ENCODE data around the gene CATSPER2.
"Not testable (repeated sequence)": the region's sequence is repeated elsewhere in the genome, so short reads cannot be mapped to it uniquely, and the experiment has no call there.

Gene CATSPER2

DNA sequence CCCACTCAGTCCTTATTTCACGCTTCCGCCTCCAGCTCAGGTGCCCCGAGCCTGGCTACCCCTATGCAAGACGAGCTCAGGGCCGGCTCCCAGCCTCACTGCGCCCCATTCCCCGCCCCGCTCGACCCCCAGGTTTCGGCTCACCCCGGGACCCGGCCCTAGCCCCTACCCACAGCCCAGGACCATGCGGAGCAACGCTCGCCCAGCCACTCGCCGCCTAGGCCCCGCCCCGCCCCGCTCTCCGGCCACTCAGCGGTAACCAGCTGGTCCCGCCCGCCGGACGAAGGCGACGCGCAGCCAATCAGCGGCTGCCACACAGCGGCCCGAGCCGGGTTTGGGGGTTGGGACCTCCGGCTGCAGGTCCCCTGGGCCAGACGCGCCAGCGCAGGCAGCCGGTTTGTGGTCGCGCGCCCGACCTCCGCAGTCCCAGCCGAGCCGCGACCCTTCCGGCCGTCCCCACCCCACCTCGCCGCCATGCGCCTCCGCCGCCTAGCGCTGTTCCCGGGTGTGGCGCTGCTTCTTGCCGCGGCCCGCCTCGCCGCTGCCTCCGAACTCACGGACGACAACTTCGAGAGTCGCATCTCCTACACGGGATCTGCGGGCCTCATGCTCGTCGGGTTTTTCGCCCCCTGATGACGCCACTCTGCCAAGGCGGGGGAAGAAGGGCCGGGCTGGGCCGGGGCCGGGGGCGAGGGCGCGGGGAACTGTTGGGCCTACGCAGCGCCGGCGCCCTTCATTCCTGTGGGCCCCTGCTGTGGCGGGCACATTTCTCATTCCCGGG, at the start of gene CATSPER2:
CATSPER2 (minus strand) TSS at position 196 of the 781 bp plus-strand sequence. CDS start 783 bp downstream, outside the sequence.
- DNase-seq = no peak

DNA sequence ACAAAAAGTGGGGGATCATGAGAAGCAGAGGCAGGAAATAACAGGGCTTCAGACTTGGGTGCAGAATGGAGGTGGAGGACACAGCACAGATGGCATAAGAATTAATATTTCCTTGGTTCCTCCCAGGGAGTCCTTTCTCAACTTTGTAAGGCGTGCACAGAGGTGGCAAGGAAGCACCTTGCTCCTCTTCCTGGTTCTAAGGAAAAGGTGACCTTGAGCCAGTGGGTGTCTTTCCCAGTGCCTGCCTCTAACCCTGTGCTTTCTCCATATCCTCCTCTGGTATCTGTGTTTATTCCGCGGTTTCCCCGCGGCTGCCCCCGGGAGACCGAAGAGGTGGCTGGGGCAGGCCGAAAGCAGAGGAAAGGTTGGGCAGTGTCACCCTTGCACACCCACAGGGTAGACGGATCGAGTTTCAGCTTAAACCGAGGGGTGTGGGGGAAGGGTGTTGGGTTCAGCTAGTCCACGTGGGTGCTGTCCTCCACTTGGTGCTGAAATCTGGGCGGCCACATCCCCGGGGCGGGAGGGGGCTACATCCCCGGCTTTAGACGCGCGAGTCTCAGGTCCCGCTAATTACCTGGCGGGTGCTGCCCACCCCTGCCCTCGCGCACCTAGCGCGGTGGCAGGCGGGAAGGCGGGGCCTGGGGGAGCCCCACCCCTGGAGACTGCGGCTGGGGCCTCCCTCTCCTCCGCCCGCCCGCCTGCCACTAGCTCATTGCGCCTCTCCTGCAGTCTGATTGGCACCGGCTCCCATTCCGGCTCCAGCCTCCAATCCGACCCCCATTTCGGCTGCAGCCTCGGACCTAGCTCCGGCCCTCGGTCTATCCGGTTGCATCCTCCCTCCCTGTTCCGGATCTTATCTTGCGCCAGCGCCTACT, 44.7 kb upstream of the CATSPER2 start, which contains the start of gene CKMT1A:
CKMT1A (plus strand) TSS at position 712 of the 875 bp plus-strand sequence. CDS start 192 bp downstream, outside the sequence.
- DNase-seq = not testable (repeated sequence)

DNA sequence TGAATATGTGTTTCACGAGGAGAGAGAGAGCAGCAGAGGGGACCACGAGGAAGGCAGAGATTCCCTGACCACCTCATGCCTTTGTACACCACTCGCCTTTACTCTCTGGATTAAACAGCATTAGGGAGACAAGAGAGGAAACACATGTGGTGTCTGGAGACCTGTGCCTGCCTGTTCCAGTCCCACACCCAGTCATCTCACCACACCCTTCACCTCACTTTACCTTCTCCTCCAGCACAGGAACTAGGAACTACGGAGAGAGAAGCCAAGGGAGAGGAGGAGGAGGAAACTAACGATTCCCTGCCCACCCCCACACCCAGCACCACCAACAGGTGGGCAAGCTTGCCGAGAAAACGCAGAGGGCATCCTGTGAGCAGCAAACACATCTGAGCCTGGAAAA, 44.0 kb upstream of the CATSPER2 start:
- DNase-seq = not testable (repeated sequence)

DNA sequence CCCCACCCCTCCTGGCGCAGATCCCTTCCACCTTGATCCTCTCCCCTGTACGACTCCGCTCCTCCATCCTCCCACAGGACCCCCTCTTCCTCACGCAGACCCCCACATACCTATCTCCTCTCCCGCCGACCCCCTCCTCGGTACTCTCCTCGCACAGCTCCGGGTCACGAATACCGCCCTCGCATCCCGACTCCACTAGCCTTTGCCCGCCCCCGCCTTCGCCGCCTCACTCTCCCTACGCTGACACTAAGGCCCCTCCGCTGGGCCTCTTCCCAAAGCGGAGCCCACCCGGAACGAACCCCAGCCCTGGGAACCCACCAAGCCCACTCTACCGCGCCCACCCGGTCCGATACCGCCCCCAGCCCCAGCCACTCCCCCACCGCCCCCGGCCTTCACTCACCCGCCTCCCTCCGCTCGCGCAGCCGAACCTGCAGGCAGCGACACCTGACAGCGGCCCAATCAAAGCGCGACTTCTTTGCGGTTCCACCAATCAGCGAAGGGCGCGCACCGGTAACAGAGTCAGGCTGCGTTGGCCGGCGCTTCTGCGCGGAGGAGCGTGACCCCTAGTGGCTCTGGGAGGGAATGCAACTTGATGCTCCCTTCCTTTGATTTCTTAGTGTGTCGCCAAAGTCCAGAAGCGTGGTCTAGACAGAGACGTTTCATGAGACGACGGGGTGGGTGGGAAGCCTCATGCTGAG, 41.1 kb upstream of the CATSPER2 start:
- not testable (repeated sequence) for DNase-seq

DNA sequence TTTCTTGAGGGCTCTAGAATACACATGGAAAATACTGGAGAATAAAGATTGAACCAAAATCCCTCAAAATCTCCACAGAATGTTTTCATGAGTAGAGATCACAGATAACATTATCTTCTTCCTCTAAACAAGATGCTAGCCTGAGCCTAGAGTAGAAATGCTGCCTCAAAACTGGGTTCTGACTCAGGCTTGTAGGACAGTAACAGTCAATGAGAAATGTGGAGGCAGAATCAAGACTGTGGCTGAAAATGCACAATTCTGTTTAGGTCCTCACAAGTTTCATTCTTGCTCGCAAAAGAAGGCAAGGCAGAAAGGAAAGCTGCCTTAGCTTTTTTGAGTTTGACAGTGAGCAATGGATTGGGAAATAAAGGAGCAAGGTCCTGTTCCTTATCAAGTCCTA, 25.5 kb upstream of the CATSPER2 start:
- not testable (repeated sequence) for DNase-seq

DNA sequence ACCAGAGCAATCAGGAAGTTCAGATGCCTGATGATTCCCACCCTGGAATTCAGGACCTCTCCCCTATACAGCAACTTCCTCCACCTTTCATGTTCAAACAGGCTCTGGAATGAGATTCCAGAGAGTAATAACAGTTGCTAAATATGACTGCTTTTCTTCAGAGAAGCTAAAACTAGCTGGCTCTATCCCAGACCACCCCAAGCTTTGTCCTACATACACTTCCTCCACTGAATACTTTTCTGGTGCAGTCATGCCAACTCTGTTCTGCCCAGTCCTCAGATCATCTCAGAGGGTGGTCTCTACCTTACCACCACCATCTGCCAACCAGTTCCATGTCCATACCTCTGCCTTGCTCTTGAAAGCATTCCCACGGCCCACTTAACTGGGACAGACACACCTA, 17.5 kb upstream of the CATSPER2 start:
- DNase-seq = not testable (repeated sequence)

DNA sequence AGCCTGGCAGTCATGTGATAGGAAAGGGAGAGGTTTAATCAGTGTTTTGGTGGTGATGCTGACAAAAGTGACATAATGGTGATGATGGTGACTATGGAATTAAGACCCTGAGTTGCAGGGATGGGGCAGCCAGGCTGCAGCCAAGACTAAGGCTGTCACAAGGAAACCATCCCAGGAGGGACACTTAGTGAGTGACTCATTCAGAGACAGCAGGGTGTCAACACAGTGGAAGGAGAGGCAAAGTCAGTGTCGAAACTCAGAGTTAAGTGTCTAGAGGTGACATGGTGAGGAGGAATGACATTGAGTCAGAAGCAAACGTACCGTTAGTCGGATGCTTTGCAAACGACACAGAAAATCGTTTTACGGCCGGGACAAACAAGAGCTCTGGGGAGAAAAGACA, 14.7 kb upstream of the CATSPER2 start:
- not testable (repeated sequence) for DNase-seq

DNA sequence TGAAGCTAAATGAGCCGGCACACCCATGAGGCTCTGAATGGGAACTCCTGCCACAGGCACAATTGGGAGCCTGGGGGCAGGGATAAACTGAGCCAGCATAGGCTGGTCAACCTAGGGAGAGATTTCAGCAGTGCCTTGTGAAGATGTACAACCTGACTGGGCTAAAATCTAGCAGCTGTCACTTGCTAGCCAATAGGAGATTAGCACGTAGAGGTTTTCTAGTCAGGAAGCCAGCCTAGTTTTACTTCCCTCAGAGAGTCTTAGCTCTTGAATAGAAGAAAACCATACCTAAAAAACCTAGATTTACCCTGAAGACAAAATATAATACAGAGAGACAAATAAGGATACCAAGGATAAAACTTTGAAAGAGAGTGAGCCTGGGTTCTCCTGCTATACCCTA, 13.6 kb upstream of the CATSPER2 start:
- DNase-seq = not testable (repeated sequence)

DNA sequence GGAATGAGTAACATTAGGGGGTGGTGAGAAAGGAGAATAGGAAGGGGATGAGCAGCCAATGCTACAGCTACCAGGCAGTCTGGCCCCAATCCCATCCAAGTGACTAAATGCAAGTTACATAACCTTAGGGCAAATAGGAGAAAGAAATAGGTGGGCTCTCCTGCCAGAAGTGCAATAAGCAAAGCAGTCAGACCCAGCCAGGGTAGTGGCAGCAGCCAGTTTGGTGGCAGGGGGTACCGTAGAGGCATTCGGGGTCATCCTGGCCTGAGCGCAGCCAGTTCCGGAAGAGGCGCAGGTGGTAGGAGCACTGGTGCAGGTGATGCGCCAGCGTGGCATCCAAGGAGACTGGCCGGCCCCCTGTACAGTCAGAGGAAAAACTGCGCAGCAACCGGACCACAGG, 11.1 kb upstream of the CATSPER2 start:
- not testable (repeated sequence) for DNase-seq

DNA sequence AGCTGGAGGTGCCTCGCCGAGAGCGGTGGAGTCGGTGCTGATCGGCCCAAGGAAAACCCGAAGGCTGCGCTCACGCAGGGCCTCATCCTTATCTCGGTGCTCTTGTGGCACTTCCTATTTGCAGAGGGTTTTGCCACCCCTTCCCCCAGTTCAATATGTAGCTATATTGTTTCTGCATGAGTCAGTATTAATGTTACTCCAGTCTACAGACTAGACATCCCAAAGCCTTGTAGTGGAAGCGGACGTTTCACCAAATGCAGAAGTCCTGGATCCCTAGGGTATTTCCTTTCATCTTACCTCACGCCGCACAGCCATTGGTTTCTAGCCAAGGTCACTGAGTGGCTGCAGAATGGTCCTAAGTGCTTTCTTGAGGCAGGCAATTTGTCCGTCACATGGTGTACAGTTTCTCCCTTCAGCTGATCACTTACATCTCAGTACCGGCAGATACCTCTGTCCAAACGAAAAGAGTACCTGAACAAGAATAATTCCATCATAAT, 834 bp upstream of the CATSPER2 start:
- not testable (repeated sequence) for DNase-seq

DNA sequence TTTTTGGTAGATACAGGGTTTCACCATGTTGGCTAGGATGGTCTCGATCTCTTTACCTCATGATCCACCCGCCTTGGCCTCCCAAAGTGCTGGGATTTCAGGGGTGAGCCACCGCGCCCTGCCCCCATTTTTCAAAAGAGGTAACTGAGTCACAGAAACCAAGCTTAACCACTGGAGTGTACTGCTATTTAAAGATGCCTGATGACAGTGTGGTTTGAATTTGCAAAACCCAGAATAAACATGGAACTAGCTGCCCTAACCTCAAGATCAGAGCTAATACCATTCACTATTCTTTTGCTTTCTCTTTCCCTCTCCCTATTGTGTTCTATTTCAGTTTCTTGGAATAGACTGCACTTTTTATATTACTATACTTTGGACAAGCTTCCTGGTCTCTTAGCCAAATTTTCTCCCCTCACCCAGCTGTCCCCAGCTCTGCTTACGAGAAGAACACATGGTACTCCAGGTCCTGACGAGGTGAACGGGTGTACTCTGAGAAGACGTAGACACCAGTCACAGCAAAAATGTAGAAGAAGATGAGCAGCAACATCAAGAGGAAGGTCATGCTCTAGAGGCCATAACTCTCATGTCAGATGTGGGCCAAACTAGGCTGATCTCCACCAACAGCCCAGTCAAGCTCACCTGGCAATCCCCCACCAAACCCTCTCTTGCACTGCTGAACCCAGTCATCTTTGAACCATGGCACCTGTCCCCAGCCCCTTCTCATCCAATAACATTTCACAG, 10.0 kb downstream of the CATSPER2 start:
- not testable (repeated sequence) for DNase-seq

DNA sequence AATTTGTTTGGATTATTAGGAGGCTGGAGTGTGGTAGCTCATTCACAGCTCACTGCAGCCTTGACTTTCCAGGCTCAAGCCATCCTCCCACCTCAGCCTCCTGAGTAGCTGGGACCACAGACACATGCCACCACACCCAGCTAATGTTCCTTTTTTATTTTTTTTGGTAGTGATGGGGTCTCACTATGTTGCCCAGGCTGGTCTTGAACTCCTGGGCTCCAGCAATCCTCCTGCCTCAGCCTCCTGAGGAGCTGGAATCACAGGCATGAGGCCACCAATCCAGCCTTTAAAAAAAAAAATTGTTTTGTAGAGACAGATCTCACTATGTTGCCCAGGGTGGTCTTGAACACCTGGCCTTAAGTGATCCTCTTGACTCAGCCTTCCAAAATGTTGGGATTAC, 21.7 kb downstream of the CATSPER2 start:
- DNase-seq = not testable (repeated sequence)

DNA sequence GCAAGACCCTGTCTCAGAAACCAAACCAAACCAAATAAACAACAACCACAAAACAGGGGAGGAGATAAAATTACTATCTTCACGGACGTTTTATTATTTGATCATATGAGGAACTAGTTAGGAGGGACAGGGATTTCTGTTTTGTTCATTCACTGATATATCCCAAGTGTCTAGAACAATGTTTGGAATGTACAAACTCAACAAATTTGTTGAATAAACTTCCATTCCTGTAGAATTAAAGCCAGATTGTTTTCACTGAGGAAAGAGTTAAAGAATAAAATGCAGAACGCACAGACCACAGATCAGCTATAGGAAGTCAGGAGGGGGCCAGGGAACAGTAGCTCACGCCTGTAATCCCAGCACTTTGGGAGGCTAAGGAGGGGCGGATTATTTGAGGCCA, 23.5 kb downstream of the CATSPER2 start:
- no peak for DNase-seq

DNA sequence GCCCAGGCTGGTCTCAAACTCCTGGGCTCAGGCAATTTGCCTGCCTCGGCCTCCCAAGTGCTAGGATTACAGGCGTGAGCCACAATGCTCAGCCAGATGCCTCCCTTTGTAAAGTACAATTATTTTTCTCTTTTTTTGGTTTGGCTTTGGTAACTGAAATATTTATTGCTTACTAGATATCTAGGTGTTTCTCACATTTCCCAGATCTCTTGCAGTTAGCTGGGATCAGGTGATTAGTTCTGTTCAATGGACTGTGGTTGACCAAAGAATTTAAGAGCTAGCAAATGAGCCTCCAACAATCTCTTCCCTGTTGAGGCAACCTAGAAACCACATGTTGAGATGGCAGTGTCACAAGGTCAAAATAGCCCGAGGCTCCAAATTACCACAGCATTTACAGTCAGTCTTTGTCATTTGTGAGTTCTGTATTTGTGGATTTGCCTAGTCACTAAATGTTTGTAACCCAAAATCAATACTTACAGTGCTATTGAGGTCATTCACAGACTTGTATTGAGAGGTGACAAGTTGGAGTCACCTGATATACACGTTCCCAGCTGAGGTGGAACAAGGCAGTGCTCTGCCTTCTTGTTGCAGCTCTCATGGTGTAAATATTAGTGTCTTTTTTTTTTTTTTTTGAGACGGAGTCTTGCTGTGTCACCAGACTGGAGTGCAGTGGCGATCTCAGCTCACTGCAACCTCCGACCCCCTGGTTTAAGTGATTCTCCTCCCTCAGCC, 26.4 kb downstream of the CATSPER2 start:
- not testable (repeated sequence) for DNase-seq

DNA sequence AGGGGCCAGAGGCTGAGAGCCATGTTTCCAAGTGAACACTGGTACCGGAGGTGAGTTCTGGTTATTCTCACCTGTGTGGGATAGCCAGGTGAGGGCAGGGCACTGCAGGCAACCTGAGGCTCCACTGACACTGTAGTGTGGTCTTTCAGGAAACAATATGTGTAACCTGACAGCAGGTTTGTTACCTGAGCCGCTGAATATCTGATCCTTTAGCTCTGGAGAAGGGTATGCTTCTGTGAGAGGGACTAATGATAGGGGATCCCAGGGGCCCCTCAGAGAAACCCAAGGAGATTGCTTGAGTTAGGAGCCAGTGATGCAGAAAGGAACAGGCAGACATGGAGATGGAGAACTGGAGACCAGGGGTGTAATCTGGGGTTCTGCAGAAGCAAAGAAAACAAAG, 29.9 kb downstream of the CATSPER2 start, which contains the start of gene STRC:
STRC (minus strand) TSS at position 101 of the 400 bp plus-strand sequence; CDS start at position 23, 78 bp downstream.
- DNase-seq = not testable (repeated sequence)

DNA sequence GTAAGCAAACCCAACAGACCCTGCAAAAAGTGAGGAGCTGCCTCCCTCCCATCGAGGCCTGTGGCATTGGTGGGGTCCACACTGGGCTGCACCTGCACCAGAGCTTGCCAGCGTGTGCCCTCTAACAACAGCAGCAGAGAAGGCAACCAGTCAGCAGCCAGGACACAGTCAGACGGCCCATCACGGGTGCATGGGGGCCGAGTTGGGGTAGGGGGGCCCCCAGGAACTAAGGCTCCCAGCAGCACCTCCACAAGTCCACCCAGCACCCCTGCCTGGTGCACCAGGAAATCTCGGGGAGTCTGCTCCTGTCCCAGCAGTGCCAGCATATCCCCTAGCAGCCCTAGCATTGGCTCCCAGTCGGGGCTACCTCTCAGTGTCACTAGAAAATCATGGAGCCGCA, 30.9 kb downstream of the CATSPER2 start:
- DNase-seq = not testable (repeated sequence)

DNA sequence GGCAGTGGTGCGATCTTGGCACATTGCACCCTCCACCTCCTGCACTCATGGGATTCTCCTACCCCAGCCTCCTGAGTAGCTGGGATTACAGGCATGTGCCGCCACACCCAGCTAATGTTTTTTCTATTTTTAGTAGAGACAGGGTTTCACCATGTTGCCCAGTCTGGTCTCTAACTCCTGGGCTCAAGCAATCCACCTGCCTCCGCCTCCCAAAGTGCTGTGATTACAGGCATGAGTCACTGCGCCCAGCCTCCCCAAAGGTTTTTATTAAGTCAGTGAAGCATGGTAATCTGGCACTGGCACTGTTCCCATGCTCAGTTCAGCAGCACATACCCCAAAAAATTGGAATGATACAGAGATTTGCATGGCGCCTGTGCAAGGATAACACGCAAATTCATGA, 46.4 kb downstream of the CATSPER2 start:
- DNase-seq = not testable (repeated sequence)

DNA sequence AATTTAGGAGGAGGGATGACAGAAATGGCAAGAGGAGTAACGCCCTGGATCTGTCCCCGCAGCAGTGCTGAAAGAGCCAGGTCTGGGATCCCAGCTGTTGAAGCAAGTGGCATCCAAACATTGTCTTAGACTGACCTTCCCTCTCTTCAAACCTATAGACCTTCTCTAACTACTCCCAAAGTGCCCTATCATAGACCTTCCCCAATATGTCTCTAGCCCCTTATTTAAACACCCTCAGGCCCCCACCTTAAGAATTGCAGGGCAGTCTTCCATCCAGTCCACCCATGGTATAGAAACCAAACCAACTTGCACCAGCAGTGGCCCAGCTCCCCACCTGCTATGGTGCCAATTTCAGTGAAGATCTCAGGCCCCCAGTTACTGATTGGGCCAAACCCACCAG, 48.4 kb downstream of the CATSPER2 start:
- not testable (repeated sequence) for DNase-seq

DNA sequence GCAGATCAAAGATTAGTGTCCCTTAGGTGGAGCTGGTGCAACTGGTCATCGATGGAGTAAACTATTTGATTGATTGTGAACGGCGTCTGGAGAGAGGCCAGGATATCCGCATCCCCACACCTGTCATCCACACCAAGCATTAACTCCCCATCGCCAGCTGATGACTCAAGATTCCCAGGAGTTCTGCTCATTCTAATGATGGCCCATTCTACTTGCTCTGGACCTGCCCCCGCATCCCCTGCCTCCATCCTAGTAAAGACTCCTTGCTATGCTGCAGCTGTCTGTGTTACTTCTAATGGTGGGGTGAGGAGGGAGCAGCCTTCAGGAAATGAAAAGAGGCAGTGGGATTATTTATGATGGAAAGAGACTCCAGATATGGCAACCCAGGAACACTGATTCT, 49.5 kb downstream of the CATSPER2 start:
- DNase-seq = not testable (repeated sequence)

DNA sequence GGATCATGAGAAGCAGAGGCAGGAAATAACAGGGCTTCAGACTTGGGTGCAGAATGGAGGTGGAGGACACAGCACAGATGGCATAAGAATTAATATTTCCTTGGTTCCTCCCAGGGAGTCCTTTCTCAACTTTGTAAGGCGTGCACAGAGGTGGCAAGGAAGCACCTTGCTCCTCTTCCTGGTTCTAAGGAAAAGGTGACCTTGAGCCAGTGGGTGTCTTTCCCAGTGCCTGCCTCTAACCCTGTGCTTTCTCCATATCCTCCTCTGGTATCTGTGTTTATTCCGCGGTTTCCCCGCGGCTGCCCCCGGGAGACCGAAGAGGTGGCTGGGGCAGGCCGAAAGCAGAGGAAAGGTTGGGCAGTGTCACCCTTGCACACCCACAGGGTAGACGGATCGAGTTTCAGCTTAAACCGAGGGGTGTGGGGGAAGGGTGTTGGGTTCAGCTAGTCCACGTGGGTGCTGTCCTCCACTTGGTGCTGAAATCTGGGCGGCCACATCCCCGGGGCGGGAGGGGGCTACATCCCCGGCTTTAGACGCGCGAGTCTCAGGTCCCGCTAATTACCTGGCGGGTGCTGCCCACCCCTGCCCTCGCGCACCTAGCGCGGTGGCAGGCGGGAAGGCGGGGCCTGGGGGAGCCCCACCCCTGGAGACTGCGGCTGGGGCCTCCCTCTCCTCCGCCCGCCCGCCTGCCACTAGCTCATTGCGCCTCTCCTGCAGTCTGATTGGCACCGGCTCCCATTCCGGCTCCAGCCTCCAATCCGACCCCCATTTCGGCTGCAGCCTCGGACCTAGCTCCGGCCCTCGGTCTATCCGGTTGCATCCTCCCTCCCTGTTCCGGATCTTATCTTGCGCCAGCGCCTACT, 55.1 kb downstream of the CATSPER2 start, which contains the start of gene CKMT1B:
CKMT1B (plus strand) TSS at position 700 of the 863 bp plus-strand sequence. CDS start 192 bp downstream, outside the sequence.
- DNase-seq = not testable (repeated sequence)
